SHP77 treated with DMSO at 0.1 percent for 48 hours (cell line): Measurements from ENCODE around the gene OPRL1.

Experiments used
- DNase-seq: peaks from one replicate; lab custom pipeline; 2025; lab: John Stamatoyannopoulos, UW

Gene OPRL1

GRCh38 chr20:64056889-64057627 lies 22.8 kb upstream of the OPRL1 start:
- DNase-seq, result no peak

DNA sequence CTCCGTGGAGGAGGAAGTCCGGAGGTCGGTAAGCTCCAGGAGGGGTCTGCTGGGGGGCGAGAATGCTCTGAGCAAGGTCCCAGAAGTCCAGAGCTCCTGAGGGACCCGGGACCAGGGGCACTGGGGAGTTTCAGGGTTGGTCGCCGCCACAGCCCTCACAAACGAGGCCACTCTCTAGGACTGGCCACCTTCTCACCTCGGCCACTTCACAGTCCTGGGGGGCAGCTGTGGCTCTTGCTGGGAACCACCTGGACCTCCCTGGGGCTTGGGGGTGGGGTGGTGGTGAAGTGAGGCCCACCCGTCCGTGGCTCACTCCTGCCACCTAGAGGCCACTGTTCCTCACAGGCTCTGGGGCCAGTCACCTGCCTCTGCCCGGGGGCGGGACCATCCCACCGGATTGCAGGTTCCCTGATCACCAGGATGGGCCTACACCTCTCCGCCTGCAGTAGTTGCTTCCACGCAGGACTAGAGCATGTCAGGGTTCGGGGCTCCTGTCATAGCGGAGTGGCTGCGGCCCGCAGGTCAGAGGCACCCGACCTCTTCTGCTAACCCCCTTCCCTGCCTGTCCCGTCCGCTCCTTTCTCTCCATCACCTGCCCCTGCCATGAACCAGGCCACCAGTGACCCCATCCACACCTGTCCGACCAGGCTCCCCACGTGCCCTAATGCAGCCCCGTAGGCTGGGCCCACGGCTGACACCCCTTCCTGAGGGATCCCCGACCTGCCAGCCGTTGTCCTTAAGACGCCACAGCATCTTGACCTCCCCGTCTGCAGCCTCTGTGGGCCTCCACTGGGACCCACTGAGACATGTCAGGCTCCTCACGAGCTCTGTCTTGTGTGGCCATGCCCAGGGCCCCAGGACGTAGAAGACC lies 22.0 kb upstream of the OPRL1 start:
- peak; percentile 34 for DNase-seq

- DNase-seq, result no peak
These were observed 21.3 kb upstream of the OPRL1 start for GRCh38 chr20:64058536-64058935.

DNA sequence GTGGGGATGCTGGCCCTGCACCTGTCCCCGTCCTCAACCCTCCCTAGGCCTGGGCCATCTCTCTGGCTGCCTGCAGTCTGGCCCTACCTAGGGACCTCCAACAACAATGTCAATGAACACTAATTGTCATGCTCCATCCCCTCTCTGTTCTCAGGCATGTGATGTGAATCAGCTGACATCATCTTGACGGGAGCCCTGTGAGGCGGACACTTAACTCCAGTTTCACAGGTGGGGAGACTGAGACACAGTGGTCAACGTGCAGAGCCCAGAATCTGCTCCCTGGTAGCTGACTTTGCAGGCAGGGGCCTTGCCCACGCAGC lies 17.6 kb upstream of the OPRL1 start:
- DNase-seq, result no peak

GRCh38 chr20:64062596-64063388 lies 17.1 kb upstream of the OPRL1 start, which contains the start of gene TCEA2:
Gene TCEA2 (plus strand): TSS chr20:64063198. CDS start chr20:64063313, 115 bp downstream.
- DNase-seq, result peak; percentile 96

- no peak for DNase-seq
These were observed 16.3 kb upstream of the OPRL1 start for GRCh38 chr20:64063389-64064144.

DNA sequence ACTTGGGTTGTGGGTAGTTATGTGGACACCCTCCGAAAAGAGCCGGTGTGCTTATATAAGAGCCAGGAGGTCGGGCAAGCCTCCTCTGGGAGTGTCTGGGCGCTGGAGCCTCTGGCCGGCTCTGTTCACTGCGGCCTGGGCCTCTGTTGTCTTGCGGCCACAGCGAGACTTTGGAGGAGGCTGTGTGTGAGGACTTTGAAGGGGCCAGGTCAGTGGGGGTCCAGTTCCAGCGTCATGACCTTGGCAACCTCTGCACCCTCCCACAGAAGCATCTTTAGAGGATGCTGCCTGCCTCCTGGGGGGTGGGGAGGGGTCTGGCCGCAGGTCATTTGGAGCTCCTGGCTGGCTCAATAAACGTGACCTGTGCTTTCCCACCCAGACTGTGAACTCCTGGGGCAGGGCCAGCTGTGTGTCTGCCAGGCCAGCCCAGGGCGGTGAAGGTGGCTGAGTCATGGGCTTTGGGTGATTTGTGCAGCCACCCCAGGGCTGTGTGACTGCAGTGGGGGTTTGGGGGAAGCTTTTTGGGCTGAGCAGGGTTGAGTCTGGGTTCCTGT lies 15.7 kb upstream of the OPRL1 start:
- no peak for DNase-seq

DNA sequence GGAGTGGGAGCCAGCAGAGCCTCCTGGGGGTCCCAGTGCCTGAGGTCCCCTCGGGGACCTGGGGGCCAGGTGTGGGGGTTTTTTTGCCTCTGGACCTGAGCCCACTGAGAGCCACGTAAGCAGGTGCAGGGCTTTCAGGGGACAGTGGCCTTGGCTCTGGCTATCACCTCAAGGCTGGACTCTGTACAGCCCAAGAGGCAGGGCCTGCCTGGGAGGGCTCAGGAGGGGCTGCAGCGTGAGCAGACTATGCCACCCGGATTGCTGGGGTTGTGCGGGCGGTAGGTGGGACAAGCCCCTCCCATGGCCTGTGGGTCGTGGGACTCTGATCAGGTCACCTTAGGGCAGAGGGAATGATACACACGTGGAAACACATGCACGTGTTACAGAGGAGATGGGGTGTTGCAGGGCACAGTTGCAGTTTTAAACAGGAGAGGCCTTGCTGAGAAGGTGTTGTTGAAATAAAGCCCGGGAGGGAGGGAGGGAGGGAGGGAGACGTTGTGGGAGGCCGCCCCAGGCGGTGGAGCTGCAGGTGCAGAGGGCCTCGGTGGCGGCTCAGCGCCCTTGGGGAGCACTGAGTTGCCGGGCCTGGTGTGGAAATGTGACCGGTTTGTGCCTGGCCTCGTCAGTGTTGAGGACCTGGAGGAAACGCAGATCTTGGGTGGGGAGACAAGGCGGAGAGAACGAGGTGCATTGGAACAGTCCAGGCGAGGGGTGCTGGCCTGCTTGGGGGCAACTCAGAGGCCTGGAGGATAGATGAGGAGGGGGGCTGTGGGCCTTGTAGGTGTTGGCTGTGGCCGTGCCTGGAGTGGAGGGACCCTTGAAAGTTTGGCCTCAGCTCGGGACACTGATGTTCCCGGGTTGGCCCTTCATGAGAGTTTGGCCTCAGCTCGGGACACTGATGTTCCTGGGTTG lies 14.6 kb upstream of the OPRL1 start:
- DNase-seq, result no peak

- DNase-seq, result no peak
These were observed 13.9 kb upstream of the OPRL1 start for GRCh38 chr20:64065974-64066343.

DNA sequence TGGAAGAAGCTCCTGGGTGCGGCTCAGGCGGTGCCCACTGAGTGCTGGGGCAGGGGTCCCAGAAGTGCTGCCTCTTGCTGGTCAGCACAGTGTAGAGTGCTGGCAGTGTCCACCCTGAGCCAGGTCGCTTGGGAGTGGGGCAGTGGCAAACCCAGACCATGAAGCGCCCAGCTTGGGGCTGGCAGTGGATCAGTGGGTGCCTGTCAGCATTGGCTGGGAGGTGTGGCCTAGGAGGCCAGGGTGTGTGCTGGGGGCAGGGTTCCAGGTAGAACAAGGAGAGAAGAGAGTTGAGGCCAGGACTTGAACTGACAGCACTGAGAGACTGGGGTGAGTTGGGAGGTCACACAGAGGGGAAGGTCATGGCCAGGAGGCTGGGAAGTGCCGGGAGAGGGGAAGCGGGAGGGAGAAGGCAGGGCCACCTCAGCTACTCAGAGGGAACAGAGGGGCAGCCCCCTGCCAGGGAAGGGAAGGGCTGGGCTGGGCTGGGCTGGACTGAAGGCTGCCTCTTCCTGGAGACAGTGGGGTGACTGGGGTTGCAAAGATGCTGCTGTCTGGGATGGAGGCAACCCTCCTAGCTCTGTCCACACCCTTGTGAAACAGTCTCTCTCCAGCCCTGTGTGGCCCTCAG lies 12.8 kb upstream of the OPRL1 start:
- DNase-seq, result no peak

GRCh38 chr20:64067733-64068307 lies 12.1 kb upstream of the OPRL1 start:
- no peak for DNase-seq

DNA sequence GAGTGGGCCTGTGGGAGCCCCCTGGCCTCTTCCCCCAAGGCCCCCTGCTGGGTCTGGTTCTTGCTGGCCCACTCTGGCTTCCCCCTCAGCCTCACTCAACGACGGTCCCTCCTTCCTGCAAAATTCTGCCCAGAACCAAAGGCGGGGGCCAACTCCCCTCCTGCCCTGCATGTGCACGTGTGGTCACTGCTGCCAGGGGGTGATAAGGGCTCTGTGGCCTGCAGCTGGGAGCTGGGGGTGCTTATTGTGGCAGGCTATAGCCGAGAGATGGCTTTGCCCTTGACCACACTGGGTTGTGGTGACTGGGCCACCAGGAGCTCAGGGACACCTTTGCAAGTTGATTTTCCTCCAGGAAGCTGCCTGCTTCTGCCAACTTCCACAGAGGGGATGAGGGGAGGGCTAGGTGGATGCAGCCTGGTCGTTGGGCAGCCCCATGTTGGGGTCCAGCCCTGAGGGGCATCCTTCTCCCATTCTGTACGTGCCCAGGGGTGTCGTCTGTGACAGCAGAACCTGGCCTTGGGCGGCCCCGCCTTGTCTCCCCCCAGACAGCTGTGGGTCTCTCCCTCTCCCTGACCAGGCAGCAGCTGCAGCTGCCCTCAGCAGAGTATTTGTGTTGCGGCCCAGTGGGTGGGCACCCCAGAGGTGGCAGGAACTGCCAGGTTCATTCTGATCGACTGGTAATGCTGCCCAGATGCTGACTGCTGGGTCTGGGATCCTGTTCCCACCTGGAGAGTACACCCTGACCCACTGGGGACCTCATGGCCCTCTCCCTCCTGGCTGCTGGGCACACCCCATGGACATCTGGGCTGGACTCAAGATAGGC lies 11.3 kb upstream of the OPRL1 start:
- no peak for DNase-seq

DNA sequence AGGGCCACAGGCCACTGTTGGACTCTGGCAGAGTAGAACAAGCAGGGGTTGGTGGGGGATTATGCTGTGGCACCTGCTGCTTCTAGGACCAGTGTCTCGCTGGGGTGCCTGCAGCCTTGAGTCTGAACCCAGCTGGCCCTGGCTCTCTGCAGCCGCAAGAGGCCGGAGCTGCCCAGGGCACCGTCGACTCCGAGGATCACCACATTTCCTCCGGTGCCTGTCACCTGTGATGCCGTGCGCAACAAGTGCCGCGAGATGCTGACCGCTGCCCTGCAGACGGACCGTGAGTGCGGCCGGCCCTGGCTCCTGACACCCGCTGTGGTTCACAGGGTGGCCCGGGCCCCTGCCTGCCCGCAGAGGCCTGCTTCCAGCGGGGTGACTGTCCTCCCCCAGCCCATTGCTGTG lies 10.7 kb upstream of the OPRL1 start:
- no peak for DNase-seq

GRCh38 chr20:64069614-64070243 lies 10.2 kb upstream of the OPRL1 start:
- DNase-seq, result no peak

DNA sequence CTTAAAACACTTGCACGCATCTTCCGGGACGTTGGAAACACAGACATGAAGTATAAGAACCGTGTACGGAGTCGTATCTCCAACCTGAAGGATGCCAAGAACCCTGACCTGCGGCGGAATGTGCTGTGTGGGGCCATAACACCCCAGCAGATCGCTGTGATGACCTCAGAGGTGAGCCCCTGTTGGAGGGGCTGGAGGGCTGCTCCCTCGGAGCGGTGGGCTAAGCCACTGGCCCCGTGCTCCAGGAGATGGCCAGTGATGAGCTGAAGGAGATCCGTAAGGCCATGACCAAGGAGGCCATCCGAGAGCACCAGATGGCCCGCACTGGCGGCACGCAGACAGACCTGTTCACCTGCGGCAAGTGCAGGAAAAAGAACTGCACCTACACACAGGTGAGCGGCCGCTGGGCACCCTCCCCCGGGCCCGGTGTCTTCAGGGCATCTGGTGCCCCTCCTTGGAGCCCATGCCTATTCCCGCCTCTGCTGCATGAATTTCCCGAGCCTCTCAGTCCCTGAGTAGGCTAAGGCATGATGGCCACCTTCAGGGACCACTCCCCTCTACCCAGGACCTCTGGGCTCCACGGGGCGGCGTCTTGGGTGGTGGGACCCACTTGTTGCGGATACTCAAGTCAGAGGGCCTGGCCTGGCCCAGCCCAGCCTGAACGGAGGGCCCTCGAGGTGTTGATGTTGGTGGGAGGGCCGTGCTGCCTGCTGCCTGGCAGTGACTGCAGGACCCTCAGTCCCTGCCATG lies 9.5 kb upstream of the OPRL1 start:
- DNase-seq, result no peak

- DNase-seq, result no peak
These were observed 8.2 kb upstream of the OPRL1 start for GRCh38 chr20:64071341-64072332.
